ENCODE measurements around the gene INPP5D.
A peak's percentile ranks its signal among the peaks of the same experiment; 100 is the strongest.
"Not testable (repeated sequence)": the region's sequence is repeated elsewhere in the genome, so short reads cannot be mapped to it uniquely, and the experiment has no call there.

The INPP5D gene

DNA sequence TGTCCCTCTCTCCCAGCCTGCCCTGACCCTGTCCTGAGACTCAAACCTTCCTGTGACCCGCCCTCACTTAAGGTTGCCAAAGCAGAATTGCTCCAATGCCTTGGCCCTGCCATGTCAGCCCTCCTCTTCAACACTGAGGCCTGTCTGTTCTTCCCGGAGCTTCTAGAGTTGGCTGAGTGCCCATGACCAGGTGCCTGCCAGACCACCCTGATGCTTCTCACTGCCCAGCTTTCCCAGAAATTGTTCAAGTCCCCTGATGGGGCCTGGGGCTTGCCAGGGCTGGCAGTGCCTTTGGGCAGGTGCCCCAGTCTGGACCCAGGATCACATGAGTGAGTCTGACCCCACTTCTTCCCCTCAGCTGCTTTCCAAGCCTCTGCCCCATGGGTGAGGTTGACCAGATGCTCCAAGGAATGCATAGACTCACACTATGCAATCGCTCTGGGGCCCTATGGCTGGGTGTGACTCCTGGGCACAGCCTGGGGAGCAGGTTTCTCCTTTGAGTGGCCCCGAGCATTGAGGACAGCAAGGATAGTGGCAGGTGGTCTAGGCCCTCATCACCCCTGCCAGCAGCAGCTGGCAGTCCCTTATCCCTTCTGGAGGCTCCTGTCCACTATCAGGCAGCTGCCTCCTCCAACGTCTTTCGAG, 3.1 kb upstream of the INPP5D start:
- DNase-seq: no peak

DNA sequence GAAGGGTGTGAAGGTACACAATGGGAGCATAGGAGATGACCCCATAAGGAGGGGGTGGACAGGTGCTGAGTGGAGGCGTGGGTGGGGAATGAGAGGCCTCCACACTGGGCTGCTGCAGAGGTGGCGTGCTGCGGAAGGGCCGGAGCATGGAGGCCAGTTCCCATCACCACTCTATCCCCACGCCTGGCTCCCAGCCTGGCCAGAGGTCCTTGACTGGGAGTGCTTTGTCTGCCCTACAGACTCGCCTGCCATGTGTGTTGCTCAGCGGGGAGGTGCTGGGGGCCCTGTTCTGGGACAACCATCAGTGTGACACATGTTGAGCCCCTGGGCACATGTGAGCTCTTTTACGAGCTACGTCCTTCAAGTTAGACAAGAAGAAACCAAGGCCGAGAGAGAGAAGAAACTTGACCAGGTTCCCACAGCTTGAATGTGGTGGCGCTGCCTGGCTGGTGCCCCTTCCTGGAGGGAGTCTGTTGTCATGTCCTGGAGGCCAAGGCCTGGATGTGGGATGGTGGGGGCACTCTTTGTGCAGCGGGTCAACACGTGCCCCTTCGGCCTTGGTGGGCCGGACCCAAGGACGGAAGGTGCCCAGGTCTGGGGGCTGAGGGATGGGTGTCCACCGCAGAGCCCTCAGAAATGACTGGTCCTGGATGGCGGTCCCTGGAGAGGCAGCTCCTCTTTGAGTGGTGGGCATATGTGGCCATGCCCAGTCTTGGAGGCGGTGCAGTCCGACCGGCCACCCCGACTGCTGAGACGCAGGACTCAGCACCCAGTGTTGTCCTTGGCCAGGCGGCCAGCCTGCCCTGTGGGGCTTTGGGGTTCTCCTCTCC, 1.2 kb upstream of the INPP5D start:
- DNase-seq: no peak

DNA sequence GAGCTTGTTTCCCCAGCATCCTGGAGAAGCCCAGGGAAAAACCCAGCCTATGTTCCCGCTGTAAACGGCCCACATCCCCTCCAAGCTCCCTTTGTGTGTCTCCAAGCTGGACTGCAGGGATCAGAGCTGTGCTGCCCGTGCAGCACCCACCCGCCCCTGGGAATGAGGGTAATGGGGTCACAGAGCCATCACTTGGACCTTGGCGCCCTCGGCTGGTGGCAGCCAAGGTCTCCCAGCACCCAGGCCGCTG, 670 bp upstream of the INPP5D start:
- no peak for DNase-seq

DNA sequence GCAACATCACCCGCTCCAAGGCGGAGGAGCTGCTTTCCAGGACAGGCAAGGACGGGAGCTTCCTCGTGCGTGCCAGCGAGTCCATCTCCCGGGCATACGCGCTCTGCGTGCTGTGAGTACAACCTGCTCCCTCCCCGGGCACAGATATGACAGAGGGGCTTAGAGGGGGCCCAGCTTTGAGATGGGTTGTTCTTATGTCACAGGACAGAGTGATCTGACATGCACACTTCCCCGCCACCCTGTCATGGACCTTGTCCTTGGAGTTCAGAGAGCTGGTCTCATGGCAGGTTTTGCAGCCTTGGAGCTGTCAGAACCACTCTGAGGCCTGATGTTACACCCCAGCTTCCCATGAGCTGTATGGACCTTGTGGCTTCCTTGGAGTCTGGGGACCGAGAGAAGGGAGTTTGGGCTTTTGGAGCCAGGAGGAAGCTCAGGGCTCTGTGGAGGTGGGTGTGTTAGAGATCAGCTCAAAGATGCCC, 398 bp downstream of the INPP5D start:
- DNase-seq: no peak

DNA sequence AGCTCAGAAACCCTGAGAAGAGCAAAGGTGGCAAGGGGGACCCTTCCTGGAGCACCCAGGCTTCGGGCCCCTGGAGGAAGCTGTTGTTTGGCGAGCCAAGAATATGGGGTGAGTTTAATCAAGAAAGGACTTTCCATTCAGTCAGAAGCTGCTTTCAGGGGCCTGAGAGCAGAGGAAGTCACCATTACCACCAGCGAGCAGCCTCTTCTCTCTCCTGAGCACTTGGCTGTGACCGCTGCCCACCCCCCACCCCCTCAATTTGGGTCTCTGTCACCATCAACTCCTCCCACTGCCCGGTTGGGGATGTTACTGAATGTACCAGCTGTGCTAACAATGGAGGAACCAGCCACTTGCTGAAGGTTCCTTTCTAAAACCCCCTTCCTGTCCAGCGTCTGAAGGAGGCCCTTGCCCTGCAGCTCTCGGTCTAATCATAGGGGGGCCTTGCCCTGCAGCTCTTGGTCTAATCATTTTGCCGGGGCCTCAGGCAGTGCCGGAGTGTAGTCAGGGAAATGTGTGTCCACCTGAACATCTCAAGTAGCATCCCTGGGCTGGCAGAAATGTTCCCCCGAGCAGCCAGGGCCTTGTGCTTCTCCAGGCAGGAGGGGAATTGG, 943 bp downstream of the INPP5D start:
- peak; percentile 14 for DNase-seq

DNA sequence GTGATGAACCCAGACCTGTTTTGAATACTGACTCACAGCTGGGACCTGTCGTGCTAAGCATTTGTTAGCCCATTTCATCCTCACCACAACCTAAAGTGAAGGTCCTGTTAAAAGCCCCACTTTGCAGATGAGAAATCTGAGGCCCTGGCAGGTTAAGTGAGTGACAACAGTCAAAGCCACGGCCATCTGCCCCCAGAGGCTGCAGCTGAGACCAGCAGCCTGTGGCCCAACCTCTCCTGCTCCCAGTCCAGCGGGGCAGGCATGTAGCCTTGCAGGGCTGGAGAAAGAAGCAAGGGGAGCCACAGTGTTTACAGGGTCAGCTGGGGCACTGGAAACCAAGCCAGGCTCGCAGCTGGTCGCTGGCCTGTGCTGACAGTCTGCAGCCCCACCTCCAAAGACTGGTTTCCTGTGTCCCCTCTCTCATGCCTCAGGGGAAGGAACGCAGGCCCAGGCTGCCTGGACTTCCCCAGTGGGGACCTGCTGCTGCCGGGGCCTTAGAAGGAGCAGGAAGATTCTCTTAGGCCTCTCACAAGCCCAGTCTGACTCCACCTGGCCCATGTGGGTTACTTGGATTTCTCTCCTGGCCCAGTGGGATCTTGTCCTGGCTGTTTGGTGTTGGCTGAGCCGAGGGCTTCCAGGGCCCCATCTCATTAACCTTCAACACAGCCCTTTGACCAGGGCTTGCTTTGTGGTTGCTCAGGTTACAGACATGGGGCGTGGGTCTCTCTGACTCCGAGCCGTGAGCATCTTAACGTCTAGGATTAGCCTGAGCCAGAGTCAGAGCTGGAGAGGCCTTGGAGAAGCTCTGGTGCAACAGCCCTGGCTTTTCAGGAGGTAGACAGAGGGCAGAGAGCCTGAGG, 1.7 kb downstream of the INPP5D start:
- no peak for DNase-seq

DNA sequence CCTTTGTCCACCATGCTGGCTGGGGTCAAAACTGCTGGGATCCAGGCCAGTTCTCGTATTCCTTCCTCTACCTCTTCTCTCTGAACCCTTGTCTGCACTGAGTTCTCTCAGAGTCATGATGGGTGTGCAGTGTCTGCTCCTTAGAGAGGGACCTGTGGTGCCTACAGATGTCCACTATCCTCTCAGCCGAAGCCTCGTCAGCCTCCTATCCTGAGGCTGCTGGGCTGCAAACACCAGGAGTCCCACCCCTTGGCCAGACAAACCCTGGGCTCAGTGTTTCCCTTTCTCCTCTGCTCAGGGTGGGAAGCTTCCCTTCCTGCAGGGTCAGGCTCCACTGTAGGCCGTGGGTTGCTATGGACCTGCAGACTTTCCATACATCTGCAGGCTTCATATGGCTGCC, 2.3 kb downstream of the INPP5D start:
- no peak for DNase-seq

DNA sequence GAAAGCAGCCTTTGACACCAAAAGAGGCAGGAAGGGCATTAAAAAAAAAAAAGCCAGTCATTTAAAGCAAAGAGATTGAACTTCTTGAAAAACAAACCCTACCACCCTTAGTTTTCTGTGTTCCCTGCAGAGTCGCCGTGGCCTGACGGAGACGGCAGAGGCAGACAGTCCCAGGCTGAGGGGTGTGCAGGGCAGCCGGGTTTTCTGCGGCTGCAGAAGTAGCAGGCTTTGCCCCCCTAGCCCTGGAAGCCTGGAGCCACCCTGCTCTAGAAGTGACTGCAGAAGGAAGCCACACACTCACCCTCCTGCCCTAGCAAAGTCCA, 2.8 kb downstream of the INPP5D start:
- no peak for DNase-seq

DNA sequence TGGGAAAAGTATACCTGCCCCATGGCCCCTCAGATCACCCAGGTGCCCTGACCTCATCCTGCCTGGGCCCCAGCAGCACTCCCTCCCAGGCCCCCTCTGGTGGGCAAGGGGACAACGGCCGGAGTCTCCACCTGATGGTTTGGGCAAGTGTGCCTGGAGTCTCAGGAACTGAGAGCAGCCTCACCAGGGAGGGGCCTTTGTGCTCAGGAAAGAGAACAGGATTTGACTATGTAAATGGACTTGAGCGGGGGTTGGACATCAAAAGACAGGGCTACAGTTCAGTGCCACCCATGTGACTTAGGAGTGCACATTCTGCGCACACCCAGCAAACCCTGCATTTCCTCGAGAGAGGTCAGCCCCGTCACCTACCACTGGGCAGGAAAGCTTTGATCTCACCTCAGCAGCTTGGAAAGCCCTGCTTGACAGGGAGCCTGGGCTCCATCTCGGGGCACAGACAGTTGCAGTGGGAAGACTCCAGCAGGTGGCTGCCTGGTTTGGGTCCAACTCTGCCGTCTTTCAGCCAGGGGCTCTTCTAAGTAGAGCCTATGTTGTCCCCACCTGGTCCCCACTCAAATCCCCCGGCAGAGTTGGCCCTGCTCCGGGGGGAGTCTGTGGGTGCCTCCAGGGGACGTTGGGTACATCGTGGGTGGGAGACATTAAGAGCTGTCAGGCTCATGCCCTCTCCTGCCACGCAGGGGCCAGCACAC, 3.3 kb downstream of the INPP5D start:
- no peak for DNase-seq

DNA sequence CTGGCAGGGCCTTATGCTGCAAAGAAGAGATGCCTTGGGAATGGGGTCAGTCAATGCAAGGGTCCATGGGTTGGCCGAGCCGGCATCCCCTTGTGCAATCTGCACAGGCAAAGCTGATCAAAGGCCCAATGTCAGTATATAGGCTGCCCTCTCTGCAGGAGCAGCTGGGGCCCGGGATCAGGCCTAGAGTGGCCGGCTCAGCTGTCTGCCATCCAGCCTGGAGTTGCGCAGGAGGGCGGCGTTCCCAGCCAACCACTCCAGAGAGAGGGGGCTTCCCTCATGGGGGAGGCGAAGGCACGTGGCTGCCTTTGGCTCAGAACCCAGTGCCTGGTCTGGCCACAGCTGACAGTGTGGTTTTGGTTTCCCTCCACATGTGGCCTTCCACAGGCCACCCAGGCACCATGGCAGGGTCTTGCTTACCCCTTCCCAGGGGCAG, 3.9 kb downstream of the INPP5D start:
- no peak for DNase-seq

DNA sequence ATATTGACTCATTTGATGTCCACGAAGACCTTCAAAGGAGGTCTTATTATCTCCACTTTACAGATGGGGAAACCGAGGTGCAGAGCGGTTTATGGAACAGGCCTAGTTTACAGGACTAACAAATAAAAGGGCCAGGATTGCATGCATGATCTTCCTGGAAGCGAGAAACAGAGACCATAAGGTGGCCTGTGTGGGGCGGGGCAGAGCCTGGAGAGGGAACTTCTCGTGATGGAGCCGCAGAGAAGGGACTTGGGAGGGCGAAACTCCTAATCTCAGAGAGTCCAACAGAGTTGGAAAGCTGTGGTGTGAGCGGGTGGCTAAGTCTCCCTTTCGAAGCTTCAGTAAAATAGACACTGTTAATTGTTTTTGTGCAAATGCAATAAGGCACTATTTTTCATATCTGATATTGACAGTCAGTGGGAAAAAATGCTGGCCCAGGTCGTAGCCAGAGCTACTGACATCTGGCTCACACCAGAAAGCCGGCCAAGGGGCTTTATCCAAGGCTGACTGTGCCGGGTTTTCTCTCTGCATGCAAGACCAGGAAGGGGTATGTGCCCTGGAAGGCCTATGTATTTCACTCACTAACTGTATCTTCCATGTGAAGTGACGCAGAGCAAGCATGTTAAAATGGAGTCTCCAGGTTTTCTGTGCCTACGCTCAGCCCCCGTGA, 4.5 kb downstream of the INPP5D start:
- no peak for DNase-seq

DNA sequence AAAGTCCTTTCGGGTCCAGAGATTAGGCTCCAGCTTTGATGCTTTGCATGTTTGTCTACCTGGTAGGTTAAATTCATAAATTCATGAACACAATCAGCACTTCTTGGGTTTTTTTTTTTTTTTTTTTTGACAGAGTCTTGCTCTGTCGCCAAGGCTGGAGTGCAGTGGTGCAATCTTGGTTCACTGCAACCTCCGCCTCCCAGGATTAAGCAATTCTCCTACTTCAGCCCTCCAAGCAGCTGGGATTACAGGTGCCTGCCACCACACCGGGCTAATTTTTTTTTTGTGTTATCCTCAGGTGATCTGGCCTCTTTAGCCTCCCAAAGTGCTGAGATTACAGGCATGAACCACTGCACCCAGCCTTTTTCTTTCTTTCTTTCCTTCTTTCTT, 5.1 kb downstream of the INPP5D start:
- not testable (repeated sequence) for DNase-seq

DNA sequence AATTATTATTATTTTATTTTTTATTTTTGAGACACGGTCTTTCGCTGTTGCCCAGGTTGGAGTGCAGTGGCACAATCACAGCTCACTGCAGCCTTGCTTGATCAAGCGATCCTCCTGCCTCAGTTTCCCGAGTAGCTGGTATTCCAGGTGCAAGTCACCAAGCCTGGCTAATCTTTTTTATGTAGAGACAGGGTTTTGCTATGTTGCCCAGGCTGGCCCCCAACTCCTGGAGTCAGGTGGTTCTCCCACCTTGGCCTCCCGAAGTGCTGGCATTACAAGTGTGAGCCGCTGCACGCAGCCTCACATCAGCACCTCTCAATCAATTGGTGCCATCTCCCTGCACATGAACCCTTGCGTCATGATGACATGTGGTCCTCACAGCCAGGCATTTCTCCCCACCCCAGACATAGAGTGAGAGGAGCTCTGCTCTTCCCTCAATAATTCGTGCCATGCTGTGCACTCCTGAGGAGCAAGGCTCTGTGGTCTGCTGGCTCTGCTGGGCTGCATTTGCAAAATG, 5.9 kb downstream of the INPP5D start:
- no peak for DNase-seq

DNA sequence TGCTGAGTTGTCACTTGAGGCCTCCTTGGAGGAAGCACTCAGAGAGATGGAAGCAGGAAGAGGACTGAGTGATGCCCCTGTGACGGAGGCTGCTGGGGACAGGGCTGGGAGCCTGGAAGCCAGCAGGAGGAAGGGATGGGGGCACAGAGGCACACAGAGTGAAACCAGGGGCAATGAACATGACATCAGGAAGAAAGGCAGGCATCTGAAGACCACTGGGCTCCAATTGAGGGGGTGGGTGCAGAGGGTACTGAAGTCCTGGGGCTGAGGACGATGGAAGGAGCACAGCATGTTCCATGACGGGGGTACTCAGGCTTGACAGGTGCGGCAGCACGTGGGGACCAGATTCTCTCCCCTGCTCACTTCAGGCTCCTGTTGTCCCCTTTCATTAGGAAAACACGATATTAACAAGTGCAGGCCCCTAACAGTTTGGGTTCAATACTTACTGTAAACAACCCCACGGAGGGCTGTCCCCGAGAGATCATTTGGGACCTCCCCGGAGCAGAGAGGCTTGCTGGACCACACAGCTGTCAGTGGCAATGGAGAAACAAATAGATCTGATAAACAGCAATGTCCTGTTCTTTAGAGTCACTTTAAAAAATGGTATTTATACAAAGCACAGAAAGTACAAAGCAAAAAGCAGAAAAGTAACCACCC, 8.7 kb downstream of the INPP5D start:
- DNase-seq: no peak

DNA sequence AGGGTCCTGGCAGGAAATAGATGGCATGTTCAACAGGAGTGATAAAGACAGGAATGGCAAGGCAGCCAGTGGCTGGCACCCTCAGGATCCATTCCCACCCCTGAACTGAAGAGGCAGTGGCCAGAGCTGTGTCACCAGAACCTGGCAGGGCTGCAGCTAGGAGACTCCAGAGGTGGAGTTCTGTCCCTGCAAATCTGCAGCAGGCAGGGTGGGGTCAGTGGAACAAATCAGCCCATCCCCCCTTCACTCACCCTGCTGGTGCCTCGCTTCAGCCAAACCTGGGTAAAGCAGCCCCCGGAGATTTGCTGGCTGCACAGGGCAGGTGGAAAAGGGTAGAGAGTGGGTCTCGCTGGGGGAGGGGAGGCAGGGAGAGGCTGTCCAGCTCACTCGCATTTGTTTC, 12.7 kb downstream of the INPP5D start:
- no peak for DNase-seq

DNA sequence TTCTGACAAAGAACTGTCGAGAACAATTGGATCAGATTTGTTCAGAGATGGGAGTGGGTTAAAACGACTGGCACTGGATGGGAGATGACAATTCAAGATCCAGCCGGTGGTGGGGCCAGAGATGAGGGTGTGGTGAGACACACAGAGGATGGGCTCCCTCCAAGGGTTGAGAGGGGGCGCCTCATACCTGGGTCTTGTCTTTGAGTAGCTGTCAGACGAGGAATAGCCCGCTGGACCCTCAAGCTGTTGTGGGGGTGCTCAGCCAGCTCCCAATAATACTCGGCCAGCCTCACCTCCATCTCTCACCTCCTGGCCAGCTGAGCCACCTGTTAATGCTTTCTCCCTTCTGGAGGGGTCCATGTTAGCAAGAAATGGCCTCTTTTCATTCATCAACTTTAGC, 14.0 kb downstream of the INPP5D start:
- no peak for DNase-seq

DNA sequence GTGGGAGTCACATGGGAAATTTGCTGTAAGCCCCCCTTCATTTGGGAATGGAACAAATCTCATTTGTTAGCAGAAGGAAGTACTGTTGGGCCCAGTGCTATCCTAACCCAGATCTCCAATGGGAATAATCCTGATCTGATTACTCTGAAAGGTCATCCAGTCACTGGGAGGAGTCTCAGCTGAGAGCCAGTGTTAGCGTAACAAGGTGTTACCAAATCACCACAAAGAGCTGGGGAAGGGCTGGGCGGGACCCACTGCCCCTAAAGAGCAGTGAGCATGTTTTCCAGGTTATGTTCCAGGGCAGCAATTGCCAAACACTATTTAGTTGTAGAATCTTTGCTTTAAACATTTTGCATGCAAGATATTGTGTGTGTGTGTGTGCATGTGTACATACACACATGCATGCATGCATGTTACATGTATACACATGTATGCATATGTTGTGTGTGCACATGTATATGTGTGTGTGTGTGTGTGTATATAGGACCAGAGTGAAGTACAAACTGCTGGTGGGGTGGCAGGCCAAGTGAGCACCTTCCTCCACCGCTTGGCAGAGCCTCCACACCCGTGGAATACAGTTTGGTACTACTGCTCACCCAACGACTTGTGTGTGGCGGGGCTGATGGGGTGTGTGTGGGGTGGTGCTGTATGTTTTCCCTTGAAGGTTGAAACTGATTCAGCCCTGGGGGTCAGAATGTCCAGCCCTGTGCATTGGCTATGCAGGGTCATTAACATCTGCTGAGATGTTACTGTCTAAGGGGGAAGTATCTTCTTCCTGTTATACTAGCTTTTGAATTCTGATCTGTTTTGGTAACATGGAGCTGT, 15.2 kb downstream of the INPP5D start:
- DNase-seq: no peak

DNA sequence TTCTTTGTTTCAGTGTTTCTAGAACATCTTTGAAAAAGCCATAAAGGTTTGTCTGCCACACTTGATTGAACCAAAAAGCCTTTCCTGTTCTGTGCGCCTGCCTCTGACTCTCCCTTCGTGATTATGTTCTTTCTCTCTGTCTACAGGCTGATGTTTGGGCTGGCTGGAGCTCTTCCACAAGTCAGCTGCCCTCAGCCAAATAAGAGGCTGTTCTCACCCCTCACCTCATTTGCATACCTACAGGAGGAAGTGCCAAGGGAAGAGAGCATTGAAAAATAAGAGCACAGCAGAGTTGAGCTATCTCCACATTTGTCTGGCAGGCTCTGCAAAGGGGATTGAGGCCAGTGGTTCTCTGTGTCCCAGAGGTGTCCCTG, 15.8 kb downstream of the INPP5D start:
- peak; percentile 18 for DNase-seq

DNA sequence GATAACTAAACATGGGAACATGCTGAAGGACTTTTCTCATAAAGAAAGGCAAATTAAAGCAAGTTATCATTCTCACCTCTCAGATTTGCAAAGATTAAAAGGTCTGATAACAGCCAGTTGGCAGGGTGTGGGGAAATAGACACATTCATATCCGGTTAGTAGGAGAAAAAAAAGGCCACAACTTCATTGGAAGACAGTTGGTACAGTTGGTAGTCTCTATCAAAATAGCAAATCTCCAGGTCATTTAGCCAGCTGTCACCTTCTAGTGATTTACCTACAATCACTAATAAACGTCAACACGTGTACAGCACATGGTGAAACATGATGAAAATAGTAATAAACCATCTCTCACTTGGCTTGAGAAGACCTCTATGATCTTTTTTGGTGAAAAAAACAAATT, 16.6 kb downstream of the INPP5D start:
- no peak for DNase-seq

DNA sequence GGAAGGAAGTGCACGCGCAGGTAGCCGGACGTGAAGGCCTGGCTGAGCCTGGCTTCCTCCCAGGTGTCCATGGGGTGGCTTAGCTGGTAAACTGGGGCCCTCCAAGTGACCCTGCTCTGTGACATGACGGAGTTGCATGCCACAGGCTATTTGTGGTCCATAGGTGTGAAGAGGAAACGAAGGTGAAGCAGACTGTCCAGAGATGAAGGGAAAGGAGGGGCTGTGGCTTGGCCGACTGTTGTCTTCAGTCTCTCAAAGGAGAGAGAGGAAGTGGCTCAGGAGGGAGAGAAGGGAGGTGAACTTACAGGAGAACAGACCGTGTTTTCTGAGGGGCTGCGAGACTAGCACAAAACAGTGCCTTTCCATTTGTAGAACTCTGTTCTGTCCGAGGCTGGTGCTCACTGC, 19.3 kb downstream of the INPP5D start:
- DNase-seq: no peak

Measured in GDM1 (cell line).